Spleen (tissue), 7 donors: ENCODE data around the gene LAMA4.

Source experiments
- POLR2A ChIP-seq, 3 donors: fragments of 450-650 bp; IDR thresholded peaks; one replicate each; pipeline ENCODE4 v1.5.1; 2017; ENCODE audit warnings: antibody characterized with exemption in 3 of 3, mild to moderate bottlenecking in 1 of 3
- POLR2AphosphoS5 ChIP-seq, 3 donors: sonication (generic); formaldehyde crosslinking; IDR thresholded peaks; one replicate each; pipeline ENCODE4 v1.5.1; 2017; ENCODE audit warnings: antibody characterized with exemption in 3 of 3
- TF ChIP-seq, protein P1 (sequence below), 11 experiments: fragments of 200-600 bp in 7 of 11; fragments of 450-650 bp in 4 of 11; sonication (generic) in 4 of 11; IDR thresholded peaks in 8 of 11; conservative IDR thresholded peaks in 3 of 11; 1 replicate in 7 of 11; 2 replicates in 4 of 11; pipeline versions ENCODE4 v1.4.0 to v1.8.0; 2016 to 2021; ENCODE audit warnings: antibody characterized with exemption in 11 of 11, inconsistent platforms in 4 of 11, mild to moderate bottlenecking in 1 of 11
- donor health status: DM: no; HTN: no; CAD: no; lungs with moderate emphysema.
- donor health status: DM: no; HTN: no; CAD: no.
- donor health status: DM: no; HTN: no; CAD: no.

DNA sequence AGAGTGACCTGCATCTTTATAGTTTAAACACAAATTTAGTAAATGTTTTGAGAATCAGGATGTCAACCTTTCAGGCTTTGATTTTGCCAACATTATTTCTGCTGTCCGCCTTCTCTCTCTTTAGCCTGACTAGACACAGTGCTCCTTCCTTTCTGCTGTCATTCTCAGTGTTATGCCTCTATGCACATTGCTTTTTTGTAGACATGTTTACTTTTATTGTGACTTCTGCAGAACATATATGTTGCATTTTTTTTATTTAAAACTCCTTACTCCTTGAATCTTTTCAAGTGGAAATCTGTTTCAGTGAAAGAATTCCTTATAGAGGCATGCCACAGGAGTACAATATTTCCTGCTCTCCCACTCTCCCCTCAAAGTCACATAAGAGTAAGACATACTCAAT, 64.2 kb downstream of the LAMA4 start:
- TF ChIP-seq, protein P1, sequence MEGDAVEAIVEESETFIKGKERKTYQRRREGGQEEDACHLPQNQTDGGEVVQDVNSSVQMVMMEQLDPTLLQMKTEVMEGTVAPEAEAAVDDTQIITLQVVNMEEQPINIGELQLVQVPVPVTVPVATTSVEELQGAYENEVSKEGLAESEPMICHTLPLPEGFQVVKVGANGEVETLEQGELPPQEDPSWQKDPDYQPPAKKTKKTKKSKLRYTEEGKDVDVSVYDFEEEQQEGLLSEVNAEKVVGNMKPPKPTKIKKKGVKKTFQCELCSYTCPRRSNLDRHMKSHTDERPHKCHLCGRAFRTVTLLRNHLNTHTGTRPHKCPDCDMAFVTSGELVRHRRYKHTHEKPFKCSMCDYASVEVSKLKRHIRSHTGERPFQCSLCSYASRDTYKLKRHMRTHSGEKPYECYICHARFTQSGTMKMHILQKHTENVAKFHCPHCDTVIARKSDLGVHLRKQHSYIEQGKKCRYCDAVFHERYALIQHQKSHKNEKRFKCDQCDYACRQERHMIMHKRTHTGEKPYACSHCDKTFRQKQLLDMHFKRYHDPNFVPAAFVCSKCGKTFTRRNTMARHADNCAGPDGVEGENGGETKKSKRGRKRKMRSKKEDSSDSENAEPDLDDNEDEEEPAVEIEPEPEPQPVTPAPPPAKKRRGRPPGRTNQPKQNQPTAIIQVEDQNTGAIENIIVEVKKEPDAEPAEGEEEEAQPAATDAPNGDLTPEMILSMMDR (IDR thresholded peaks at IDR 0.05 in 8 of 11, conservative IDR thresholded peaks at IDR 0.05 in 3 of 11): no peak
- TF ChIP-seq POLR2AphosphoS5 (IDR thresholded peaks at IDR 0.05) (no peak), POLR2A (IDR thresholded peaks at IDR 0.05) (no peak)
